H9 (cell line): Measurements from ENCODE around the gene TMEM151B. TPM values are rescaled to one million over a fixed set of nuclear protein-coding genes. Genes with fewer than 3 reads are reported as not detected.

Experiments used
- DNase-seq: peaks from one replicate; pipeline ENCODE4 v3.0.0-alpha.2; 2017
- H2AFZ ChIP-seq: one replicate; pipeline ENCODE4 v1.6.1; 2013; ENCODE audit warnings: mild to moderate bottlenecking, low read length, control low read depth, moderate library complexity
- H2AK5ac ChIP-seq: 2 replicates; pipeline ENCODE4 v1.6.1; 2013; ENCODE audit warnings: low read length, control low read depth, mixed read lengths; ENCODE audit not compliant: insufficient read length
- H2BK120ac ChIP-seq: one replicate; pipeline ENCODE4 v1.6.1; 2013; ENCODE audit warnings: low read depth, mild to moderate bottlenecking, low read length, control low read depth, inconsistent platforms; ENCODE audit not compliant: poor library complexity, severe bottlenecking
- H2BK12ac ChIP-seq: 2 replicates; pipeline ENCODE4 v1.6.1; 2013; ENCODE audit warnings: low read length, control low read depth, mixed read lengths, low read depth; ENCODE audit not compliant: insufficient read length
- H2BK15ac ChIP-seq: 2 replicates; pipeline ENCODE4 v1.6.1; 2013; ENCODE audit warnings: low read depth, low read length, control low read depth
- H2BK20ac ChIP-seq: one replicate; pipeline ENCODE4 v1.6.1; 2013; ENCODE audit warnings: low read depth, mild to moderate bottlenecking, low read length, control low read depth, inconsistent platforms; ENCODE audit not compliant: poor library complexity, severe bottlenecking
- H2BK5ac ChIP-seq: 2 replicates; pipeline ENCODE4 v1.6.1; 2013; ENCODE audit warnings: low read length, control low read depth, mixed read lengths; ENCODE audit not compliant: insufficient read length
- H3K14ac ChIP-seq: 2 replicates; pipeline ENCODE4 v1.6.1; 2013; ENCODE audit warnings: low read length, control low read depth; ENCODE audit not compliant: insufficient read depth
- H3K18ac ChIP-seq: 2 replicates; pipeline ENCODE4 v1.6.1; 2013; ENCODE audit warnings: low read depth, mild to moderate bottlenecking, mixed read lengths, low read length, control low read depth; ENCODE audit not compliant: insufficient read length
- H3K23ac ChIP-seq: 2 replicates; pipeline ENCODE4 v1.6.1; 2013; ENCODE audit warnings: low read length, control low read depth, mixed read lengths, low read depth; ENCODE audit not compliant: insufficient read length
- H3K23me2 ChIP-seq: 2 replicates; pipeline ENCODE4 v1.6.1; 2013; ENCODE audit warnings: low read depth, mild to moderate bottlenecking, mixed read lengths, low read length, control low read depth; ENCODE audit not compliant: insufficient read length, poor library complexity, severe bottlenecking
- H3K27ac ChIP-seq: 2 replicates; pipeline ENCODE4 v1.5.1; 2013; ENCODE audit warnings: low read length, control low read depth, mixed read lengths, low read depth; ENCODE audit not compliant: insufficient read length
- H3K27me3 ChIP-seq: 2 replicates; pipeline ENCODE4 v1.6.1; 2013; ENCODE audit warnings: low read length, control low read depth, inconsistent platforms; ENCODE audit not compliant: insufficient read depth
- H3K4ac ChIP-seq: 2 replicates; pipeline ENCODE4 v1.6.1; 2013; ENCODE audit warnings: low read depth, mild to moderate bottlenecking, control low read depth, inconsistent platforms, low read length, moderate library complexity
- H3K4me1 ChIP-seq: 2 replicates; pipeline ENCODE4 v1.6.1; 2013; ENCODE audit warnings: low read length, control low read depth, inconsistent platforms; ENCODE audit not compliant: insufficient read depth
- H3K4me2 ChIP-seq: 2 replicates; pipeline ENCODE4 v1.6.1; 2013; ENCODE audit warnings: low read length, control low read depth, mixed read lengths; ENCODE audit not compliant: insufficient read length, insufficient read depth
- H3K56ac ChIP-seq: 2 replicates; pipeline ENCODE4 v1.6.1; 2013; ENCODE audit warnings: low read depth, mild to moderate bottlenecking, mixed read lengths, low read length, control low read depth; ENCODE audit not compliant: insufficient read length
- H3K79me1 ChIP-seq: 2 replicates; pipeline ENCODE4 v1.6.1; 2013; ENCODE audit warnings: low read depth, mild to moderate bottlenecking, moderate library complexity, low read length, control low read depth, inconsistent platforms; ENCODE audit not compliant: insufficient read depth, poor library complexity, severe bottlenecking
- H3K79me2 ChIP-seq: 2 replicates; pipeline ENCODE4 v1.6.1; 2013; ENCODE audit warnings: low read length, control low read depth, inconsistent platforms; ENCODE audit not compliant: insufficient read depth
- H3K9ac ChIP-seq: 2 replicates; pipeline ENCODE4 v1.6.1; 2013; ENCODE audit warnings: low read length, control low read depth, mixed read lengths; ENCODE audit not compliant: insufficient read length; ENCODE audit errors: extremely low read depth
- H3K9me3 ChIP-seq: one replicate; pipeline ENCODE4 v1.6.1; 2013; ENCODE audit warnings: low read depth, low read length, inconsistent platforms; ENCODE audit not compliant: control insufficient read depth
- H3T11ph ChIP-seq: one replicate; pipeline ENCODE4 v1.6.1; 2013; ENCODE audit warnings: mild to moderate bottlenecking, low read length, control low read depth, inconsistent platforms
- H4K20me1 ChIP-seq: one replicate; pipeline ENCODE4 v1.6.1; 2013; ENCODE audit not compliant: control insufficient read depth, insufficient read length, insufficient read depth
- H4K5ac ChIP-seq: 2 replicates; pipeline ENCODE4 v1.6.1; 2013; ENCODE audit warnings: low read depth, mild to moderate bottlenecking, mixed read lengths, low read length, control low read depth; ENCODE audit not compliant: insufficient read length
- H4K8ac ChIP-seq: replicated peaks from 2 replicates; pipeline ENCODE4 v1.6.1; 2013; ENCODE audit warnings: low read length, control low read depth, mixed read lengths, low read depth; ENCODE audit not compliant: insufficient read length
- H4K91ac ChIP-seq: 2 replicates; pipeline ENCODE4 v1.6.1; 2013; ENCODE audit warnings: low read depth, mild to moderate bottlenecking, moderate library complexity, mixed read lengths, low read length, control low read depth; ENCODE audit not compliant: insufficient read length
- H3K27ac Mint-ChIP-seq, 3 experiments: 2 replicates in 2 of 3; 3 replicates in 1 of 3; pipeline ENCODE4 v1.8.0; 2020 to 2021; ENCODE audit warnings: mixed read lengths in 3 of 3, mild to moderate bottlenecking in 1 of 3, moderate library complexity in 1 of 3
- H3K27me3 Mint-ChIP-seq: 2 replicates; pipeline ENCODE4 v1.8.0; 2021; ENCODE audit warnings: low read depth, mild to moderate bottlenecking, moderate library complexity, mixed read lengths
- H3K36me3 Mint-ChIP-seq, 3 experiments: 2 replicates in 2 of 3; 3 replicates in 1 of 3; pipeline ENCODE4 v1.8.0; 2020 to 2021; ENCODE audit warnings: low read depth in 3 of 3, mixed read lengths in 3 of 3; ENCODE audit not compliant: insufficient read depth in 1 of 3
- H3K4me1 Mint-ChIP-seq, 2 experiments: 2 replicates each; pipeline ENCODE4 v1.8.0; 2020; ENCODE audit warnings: mixed read lengths in 2 of 2
- H3K4me3 Mint-ChIP-seq, 2 experiments: 2 replicates in 1 of 2; 3 replicates in 1 of 2; pipeline ENCODE4 v1.8.0; 2020 to 2021; ENCODE audit warnings: mild to moderate bottlenecking in 2 of 2, mixed read lengths in 2 of 2, moderate library complexity in 1 of 2
- H3K9me3 Mint-ChIP-seq, 2 experiments: 2 replicates in 1 of 2; 3 replicates in 1 of 2; pipeline ENCODE4 v1.8.0; 2020; ENCODE audit warnings: mild to moderate bottlenecking in 2 of 2, mixed read lengths in 2 of 2, moderate library complexity in 1 of 2
- WGBS: extraction: QIAGEN DNeasy Blood & Tissue Kit; methylation state at CpG from one replicate; pipeline ENCODE4 v1.1.7; 2013; ENCODE audit warnings: missing lambda C conversion rate, low lambda C conversion rate, mixed read lengths; ENCODE audit not compliant: insufficient read length; ENCODE audit errors: extremely low coverage; 5-methylcytosine and 5-hydroxymethylcytosine counted together
- total RNA-seq: library from RNA; stranded (reverse); gene quantifications from 2 replicates; pipeline ENCODE4 v1.2.1, GENCODE V29; 2021
- TF ChIP-seq, protein P1 (sequence below): fragments of 200-600 bp; sonication (generic); conservative IDR thresholded peaks from 3 replicates; pipeline ENCODE4 v1.8.0; 2021; ENCODE audit warnings: antibody characterized with exemption, mild to moderate bottlenecking

The TMEM151B gene
- total RNA-seq, 1 experiment from 2014 or later: 2.4 TPM

DNA sequence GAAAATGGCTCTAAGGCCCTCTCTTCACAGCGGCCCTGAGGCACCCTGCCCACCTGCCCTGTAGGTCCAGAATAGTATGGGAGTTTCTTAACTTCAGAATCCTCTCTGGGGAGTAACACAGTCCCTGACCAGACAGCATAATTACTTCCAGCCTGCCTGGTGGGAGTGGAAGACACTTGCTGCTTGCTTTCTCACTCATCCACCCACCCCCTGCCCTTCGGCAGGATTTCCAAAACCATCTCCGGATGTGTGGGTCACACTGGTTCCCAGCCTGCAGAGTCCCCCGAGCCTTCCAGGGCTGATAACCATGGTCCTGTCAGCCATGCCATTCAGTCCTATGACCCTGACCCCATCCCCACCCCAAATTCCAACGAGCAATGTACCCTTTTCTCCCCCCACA is 41.4 kb upstream of the TMEM151B start:
- no peak overlapping the region for H3K14ac ChIP-seq
- H3K23ac ChIP-seq: no peak overlapping the region
- H2BK15ac ChIP-seq: no peak overlapping the region
- H2BK12ac ChIP-seq: no peak overlapping the region
- no peak overlapping the region for H3K18ac ChIP-seq
- H3K56ac ChIP-seq: no peak overlapping the region
- no peak overlapping the region for H2BK120ac ChIP-seq
- H4K20me1 ChIP-seq: peaks cover 2% of the 10 kb centered on the region
- Mint-ChIP-seq H3K36me3 (peaks cover 50 to 63% (median 55%) of the 10 kb centered on the region in 3 experiments), H3K4me1 (peaks cover 31 to 46% of the 10 kb centered on the region in 2 experiments), H3K27ac (peak overlapping the region in 1 of 3 experiments; percentile 65; a peak in 2 of 7 replicates), H3K27me3 (no peaks in the 10 kb centered on the region), H3K9me3 (no peaks in the 10 kb centered on the region; a peak in 1 of 5 replicates), H3K4me3 (no peak overlapping the region; a peak in 1 of 5 replicates)
- no CpG with 5 or more reads among the region's 5 CpGs for WGBS
- no peak overlapping the region for H2AFZ ChIP-seq
- H2AK5ac ChIP-seq: no peak overlapping the region
- H3K4me1 ChIP-seq: peaks cover 11% of the 10 kb centered on the region; the same call in 1 of the 2 replicates
- no peak overlapping the region for H3K27ac ChIP-seq
- H3K9ac ChIP-seq: no peak overlapping the region
- no peaks in the 10 kb centered on the region for H3K27me3 ChIP-seq
- H3K9me3 ChIP-seq: no peaks in the 10 kb centered on the region
- TF ChIP-seq, protein P1, sequence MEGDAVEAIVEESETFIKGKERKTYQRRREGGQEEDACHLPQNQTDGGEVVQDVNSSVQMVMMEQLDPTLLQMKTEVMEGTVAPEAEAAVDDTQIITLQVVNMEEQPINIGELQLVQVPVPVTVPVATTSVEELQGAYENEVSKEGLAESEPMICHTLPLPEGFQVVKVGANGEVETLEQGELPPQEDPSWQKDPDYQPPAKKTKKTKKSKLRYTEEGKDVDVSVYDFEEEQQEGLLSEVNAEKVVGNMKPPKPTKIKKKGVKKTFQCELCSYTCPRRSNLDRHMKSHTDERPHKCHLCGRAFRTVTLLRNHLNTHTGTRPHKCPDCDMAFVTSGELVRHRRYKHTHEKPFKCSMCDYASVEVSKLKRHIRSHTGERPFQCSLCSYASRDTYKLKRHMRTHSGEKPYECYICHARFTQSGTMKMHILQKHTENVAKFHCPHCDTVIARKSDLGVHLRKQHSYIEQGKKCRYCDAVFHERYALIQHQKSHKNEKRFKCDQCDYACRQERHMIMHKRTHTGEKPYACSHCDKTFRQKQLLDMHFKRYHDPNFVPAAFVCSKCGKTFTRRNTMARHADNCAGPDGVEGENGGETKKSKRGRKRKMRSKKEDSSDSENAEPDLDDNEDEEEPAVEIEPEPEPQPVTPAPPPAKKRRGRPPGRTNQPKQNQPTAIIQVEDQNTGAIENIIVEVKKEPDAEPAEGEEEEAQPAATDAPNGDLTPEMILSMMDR: no peak
- no peak overlapping the region for H4K8ac ChIP-seq
- H2BK5ac ChIP-seq: no peak overlapping the region
- H3K4me2 ChIP-seq: no peak overlapping the region
- no peak overlapping the region for H3K4ac ChIP-seq
- peaks cover 17% of the 10 kb centered on the region; the same call in 1 of the 2 replicates for H3K79me2 ChIP-seq
- no peak overlapping the region for H3T11ph ChIP-seq
- peaks cover 17% of the 10 kb centered on the region for H3K79me1 ChIP-seq
- DNase-seq: no peak
- H4K5ac ChIP-seq: no peak overlapping the region
- no peak overlapping the region for H2BK20ac ChIP-seq
- H4K91ac ChIP-seq: no peak overlapping the region
- peaks cover 7% of the 10 kb centered on the region for H3K23me2 ChIP-seq
